SKM-1 (cell line): ENCODE data around the gene TRAF7.
"Not testable (repeated sequence)": the region's sequence is repeated elsewhere in the genome, so short reads cannot be mapped to it uniquely, and the experiment has no call there.

Experiments used
- DNase-seq: peaks from one replicate; lab custom pipeline; 2025; ENCODE audit not compliant: unreplicated experiment; lab: John Stamatoyannopoulos, UW

Gene TRAF7

GRCh38 chr16:2155091-2155950 lies at the start of gene TRAF7:
TRAF7 (plus strand) TSS chr16:2155782; CDS start chr16:2163921, 8,139 bp downstream.
- peak; percentile 99 for DNase-seq

GRCh38 chr16:2106211-2106610 lies 49.4 kb upstream of the TRAF7 start:
- DNase-seq: not testable (repeated sequence)

- DNase-seq: not testable (repeated sequence)
Observed at GRCh38 chr16:2107121-2107790, 48.3 kb upstream of the TRAF7 start.

- not testable (repeated sequence) for DNase-seq
Observed at GRCh38 chr16:2107791-2108125, 47.8 kb upstream of the TRAF7 start.

- DNase-seq: not testable (repeated sequence)
Observed at GRCh38 chr16:2108446-2109270, 46.9 kb upstream of the TRAF7 start.

GRCh38 chr16:2109271-2109580 lies 46.4 kb upstream of the TRAF7 start:
- not testable (repeated sequence) for DNase-seq

GRCh38 chr16:2109872-2110271 lies 45.7 kb upstream of the TRAF7 start:
- not testable (repeated sequence) for DNase-seq

GRCh38 chr16:2110332-2111008 lies 45.1 kb upstream of the TRAF7 start:
- DNase-seq: not testable (repeated sequence)

GRCh38 chr16:2111009-2111353 lies 44.6 kb upstream of the TRAF7 start:
- DNase-seq: not testable (repeated sequence)

GRCh38 chr16:2111412-2112335 lies 43.9 kb upstream of the TRAF7 start:
- not testable (repeated sequence) for DNase-seq

- not testable (repeated sequence) for DNase-seq
Observed at GRCh38 chr16:2112539-2113106, 43.0 kb upstream of the TRAF7 start.

GRCh38 chr16:2114225-2114624 lies 41.4 kb upstream of the TRAF7 start:
- not testable (repeated sequence) for DNase-seq

- not testable (repeated sequence) for DNase-seq
Observed at GRCh38 chr16:2114885-2115590, 40.5 kb upstream of the TRAF7 start.

GRCh38 chr16:2115591-2115973 lies 40.0 kb upstream of the TRAF7 start:
- DNase-seq: no peak

GRCh38 chr16:2116428-2116827 lies 39.2 kb upstream of the TRAF7 start:
- DNase-seq: not testable (repeated sequence)

GRCh38 chr16:2117341-2117740 lies 38.2 kb upstream of the TRAF7 start:
- not testable (repeated sequence) for DNase-seq

- not testable (repeated sequence) for DNase-seq
Observed at GRCh38 chr16:2117960-2118722, 37.4 kb upstream of the TRAF7 start.

GRCh38 chr16:2121325-2121724 lies 34.3 kb upstream of the TRAF7 start:
- DNase-seq: not testable (repeated sequence)
